Mucosa of descending colon (tissue), 3 donors: ENCODE measurements around the gene COX7B2. TPM values are rescaled to one million over a fixed set of nuclear protein-coding genes. Genes with fewer than 3 reads are reported as not detected.

ENCODE experiments used
- ATAC-seq: fragments of 200-7000 bp; cut with Tn5 transposase; one replicate; pipeline ENCODE4 v1.9.1; 2020; ENCODE audit warnings: mild to moderate bottlenecking, moderate library complexity
- DNase-seq, 3 donors: peaks; one replicate each; pipeline ENCODE4 v3.0.0-alpha.2; 2020
- H3K36me3 ChIP-seq: fragments of 200-600 bp; one replicate; pipeline ENCODE4 v1.8.0; 2021; ENCODE audit warnings: low read depth, mild to moderate bottlenecking
- H3K4me1 ChIP-seq: fragments of 200-600 bp; one replicate; pipeline ENCODE4 v1.8.0; 2021; ENCODE audit warnings: low read depth, mild to moderate bottlenecking
- H3K4me3 ChIP-seq: fragments of 200-600 bp; one replicate; pipeline ENCODE4 v1.8.0; 2021; ENCODE audit warnings: mild to moderate bottlenecking
- H3K9me3 ChIP-seq: fragments of 200-600 bp; one replicate; pipeline ENCODE4 v1.8.0; 2021; ENCODE audit warnings: mild to moderate bottlenecking
- CTCF ChIP-seq: fragments of 200-600 bp; IDR thresholded peaks from one replicate; pipeline ENCODE4 v1.8.0; 2022; ENCODE audit warnings: antibody characterized with exemption, mild to moderate bottlenecking
- intact Hi-C, 2 donors: fragments of 100-400 bp; cut with DNase I in 1 of 2; cut with micrococcal nuclease in 1 of 2; formaldehyde crosslinking; loops; one replicate each; pipeline versions ENCODE4 v1.11.0 to v1.11.1; 2022; cut with DNase I, micrococcal nuclease
- total RNA-seq, 3 donors: library from RNA; stranded (reverse); fragmentation: NEBNext Ultra II Directional in 2 of 3; extraction: Animal tissue kit (Norgen Biotek cat#: 25700) in 2 of 3; gene quantifications; one replicate each; pipeline versions ENCODE4 v1.2.1 to v1.2.4, GENCODE V29; 2021 to 2023
- donor health status: DM: no; HTN: no; CAD: no; lungs with moderate emphysema.
- donor health status: DM: no; HTN: no; CAD: no.
- donor health status: DM: no; HTN: yes; CAD: no.

The COX7B2 gene
- total RNA-seq, 3 donors from 2014 or later = not detected

GRCh38 chr4:46818604-46819003 is 90.4 kb downstream of the COX7B2 start:
- Histone ChIP-seq H3K4me3 (no peak overlapping the region), H3K4me1 (no peaks in the 10 kb centered on the region), H3K9me3 (no peaks in the 10 kb centered on the region), H3K36me3 (no peaks in the 10 kb centered on the region)
- ATAC-seq (no peak), DNase-seq (no peak)
- intact Hi-C loops = no loop called here
- no peak for TF ChIP-seq CTCF

- no peak for DNase-seq
- Histone ChIP-seq H3K9me3 (no peaks in the 10 kb centered on the region), H3K4me1 (no peaks in the 10 kb centered on the region), H3K4me3 (no peak overlapping the region), H3K36me3 (no peaks in the 10 kb centered on the region)
- TF ChIP-seq CTCF = no peak
- intact Hi-C loops = no loop called here
- no peak for ATAC-seq
Measured at GRCh38 chr4:46817806-46818205, 91.2 kb downstream of the COX7B2 start.

- intact Hi-C loops = no loop called here
- no peaks in the 10 kb centered on the region for H3K36me3 ChIP-seq
- no peak for ATAC-seq
- no peak overlapping the region for H3K4me3 ChIP-seq
- H3K4me1 ChIP-seq = no peaks in the 10 kb centered on the region
- TF ChIP-seq CTCF = no peak
- no peak for DNase-seq
- H3K9me3 ChIP-seq = no peaks in the 10 kb centered on the region
Measured at GRCh38 chr4:46804781-46805413, 104.1 kb downstream of the COX7B2 start.

GRCh38 chr4:46793036-46793435 is 116.0 kb downstream of the COX7B2 start:
- H3K36me3 ChIP-seq = no peaks in the 10 kb centered on the region
- no peak for TF ChIP-seq CTCF
- DNase-seq = no peak
- intact Hi-C loops = no loop called here
- H3K4me3 ChIP-seq = no peak overlapping the region
- ATAC-seq = no peak
- no peaks in the 10 kb centered on the region for H3K4me1 ChIP-seq
- H3K9me3 ChIP-seq = no peaks in the 10 kb centered on the region

- no peak for TF ChIP-seq CTCF
- H3K4me3 ChIP-seq = no peak overlapping the region
- H3K36me3 ChIP-seq = no peaks in the 10 kb centered on the region
- no peaks in the 10 kb centered on the region for H3K9me3 ChIP-seq
- no peaks in the 10 kb centered on the region for H3K4me1 ChIP-seq
- DNase-seq (no peak), ATAC-seq (no peak)
- intact Hi-C loops = no loop called here
Measured at GRCh38 chr4:46781434-46782092, 127.5 kb downstream of the COX7B2 start.
